SK-N-SH (cell line): ENCODE data around the gene MCAM. TPM values are rescaled to one million over a fixed set of nuclear protein-coding genes. Genes with fewer than 3 reads are reported as not detected.

Experiments used
- CTCF ChIA-PET: fragments of 300-600, 350-600 bp; formaldehyde crosslinking; extraction: SDS; loops from one replicate; lab custom pipeline; 2021; lab: Yijun Ruan, JAX
- POLR2A ChIA-PET: fragments of 350-600 bp; sonication (Branson Sonifier 250); formaldehyde crosslinking; extraction: SDS; loops from one replicate; lab custom pipeline; 2020; ENCODE audit warnings: antibody characterized with exemption, inconsistent platforms; lab: Yijun Ruan, JAX
- DNase-seq: peaks from one replicate; pipeline ENCODE4 v3.0.0; 2012
- H2AFZ ChIP-seq: fragments of 200-600 bp; sonication (generic); 2 replicates; pipeline ENCODE4 v1.8.1; 2016; ENCODE audit warnings: antibody characterized with exemption, mild to moderate bottlenecking, low read depth
- H3F3A ChIP-seq: fragments of 200-600 bp; sonication (generic); replicated peaks from 2 replicates; pipeline ENCODE3; 2016; ENCODE audit warnings: antibody characterized with exemption, mild to moderate bottlenecking; ENCODE audit not compliant: insufficient read depth
- H3K27ac ChIP-seq, 2 experiments: fragments of 200-500 bp in 1 of 2; fragments of 200-600 bp in 1 of 2; sonication (Bioruptor generic) in 1 of 2; sonication (generic), shearing (Covaris generic) in 1 of 2; 2 replicates each; pipeline versions ENCODE4 v1.5.1 to v1.6.1; 2014 to 2016; ENCODE audit warnings: low read depth in 2 of 2, inconsistent platforms in 1 of 2, low read length in 1 of 2, mild to moderate bottlenecking in 1 of 2, mixed read lengths in 1 of 2
- H3K27me3 ChIP-seq: fragments of 200-600 bp; sonication (generic), shearing (Covaris generic); 2 replicates; pipeline ENCODE4 v1.6.1; 2016; ENCODE audit warnings: mixed run types; ENCODE audit not compliant: insufficient read depth
- H3K36me3 ChIP-seq, 2 experiments: fragments of 200-500 bp in 1 of 2; fragments of 200-600 bp in 1 of 2; sonication (Bioruptor generic) in 1 of 2; sonication (generic) in 1 of 2; replicated peaks in 1 of 2; 2 replicates each; pipeline versions ENCODE3 to v1.5.1; 2014 to 2016; ENCODE audit warnings: low read length in 1 of 2, mild to moderate bottlenecking in 1 of 2; ENCODE audit not compliant: insufficient read depth in 2 of 2, control insufficient read depth in 1 of 2
- H3K4me1 ChIP-seq, 2 experiments: fragments of 200-500 bp in 1 of 2; fragments of 200-600 bp in 1 of 2; sonication (Bioruptor generic) in 1 of 2; sonication (generic), shearing (Covaris generic) in 1 of 2; 2 replicates each; pipeline versions ENCODE4 v1.5.1 to v1.6.1; 2014 to 2016; ENCODE audit warnings: low read depth in 1 of 2, low read length in 1 of 2, mixed run types in 1 of 2; ENCODE audit not compliant: insufficient read depth in 2 of 2, control insufficient read depth in 1 of 2
- H3K4me2 ChIP-seq: fragments of 200-600 bp; sonication (generic), shearing (Covaris generic); 2 replicates; pipeline ENCODE4 v1.6.1; 2017; ENCODE audit warnings: mixed run types
- H3K4me3 ChIP-seq, 2 experiments: fragments of 200-500 bp in 1 of 2; fragments of 200-600 bp in 1 of 2; sonication (Bioruptor generic) in 1 of 2; sonication (generic), shearing (Covaris generic) in 1 of 2; 2 replicates each; pipeline versions ENCODE4 v1.5.1 to v1.8.1; 2014 to 2016; ENCODE audit warnings: low read depth in 2 of 2, inconsistent platforms in 1 of 2, low read length in 1 of 2, mild to moderate bottlenecking in 1 of 2, mixed read lengths in 1 of 2, moderate library complexity in 1 of 2
- H3K79me2 ChIP-seq: fragments of 200-600 bp; sonication (generic); 2 replicates; pipeline ENCODE4 v1.8.1; 2017; ENCODE audit warnings: mild to moderate bottlenecking; ENCODE audit not compliant: insufficient read depth
- H3K9ac ChIP-seq: fragments of 200-600 bp; sonication (generic); 2 replicates; pipeline ENCODE4 v1.6.1; 2017; ENCODE audit warnings: mixed run types
- H3K9me2 ChIP-seq: fragments of 200-600 bp; sonication (generic); 2 replicates; pipeline ENCODE4 v1.6.1; 2017; ENCODE audit warnings: mixed run types
- H3K9me3 ChIP-seq: fragments of 200-600 bp; sonication (generic); 2 replicates; pipeline ENCODE4 v1.6.1; 2017; ENCODE audit warnings: mixed run types, mild to moderate bottlenecking, moderate library complexity
- H4K20me1 ChIP-seq: fragments of 200-600 bp; sonication (generic); 2 replicates; pipeline ENCODE4 v1.6.1; 2017; ENCODE audit warnings: mild to moderate bottlenecking, mixed run types; ENCODE audit not compliant: insufficient read depth
- CHD2 ChIP-seq: fragments of 150-350 bp; IDR thresholded peaks from 2 replicates; pipeline ENCODE4 v1.6.1; 2018; ENCODE audit warnings: low read length; ENCODE audit not compliant: partially characterized antibody
- ELF1 ChIP-seq: IDR thresholded peaks from 2 replicates; pipeline ENCODE4 v1.4.0; 2012
- EP300 ChIP-seq, 2 experiments: IDR thresholded peaks; 2 replicates each; pipeline versions ENCODE4 v1.4.0 to v1.6.1; 2012; ENCODE audit warnings: borderline replicate concordance in 1 of 2, low read depth in 1 of 2, low read length in 1 of 2
- EZH2phosphoT487 ChIP-seq: fragments of 200-600 bp; sonication (generic); IDR thresholded peaks from 2 replicates; pipeline ENCODE4 v1.6.1; 2017; ENCODE audit warnings: low read depth, mixed run types, mild to moderate bottlenecking, antibody characterized with exemption, moderate library complexity, borderline replicate concordance
- FOXM1 ChIP-seq: IDR thresholded peaks from 2 replicates; pipeline ENCODE4 v1.4.0; 2012; ENCODE audit warnings: low read depth, mild to moderate bottlenecking
- MEF2A ChIP-seq: IDR thresholded peaks from 2 replicates; pipeline ENCODE4 v1.4.0; 2012; ENCODE audit warnings: low read depth, borderline replicate concordance
- MXI1 ChIP-seq: IDR thresholded peaks from 2 replicates; pipeline ENCODE4 v1.6.1; 2012; ENCODE audit warnings: mild to moderate bottlenecking, low read depth, low read length, improper control_type of control experiment
- NFIC ChIP-seq: IDR thresholded peaks from 2 replicates; pipeline ENCODE4 v1.4.0; 2012; ENCODE audit warnings: borderline replicate concordance
- POLR2AphosphoS5 ChIP-seq: IDR thresholded peaks from 2 replicates; pipeline ENCODE4 v1.6.1; 2012; ENCODE audit warnings: low read depth, low read length
- RAD21 ChIP-seq: IDR thresholded peaks from 2 replicates; pipeline ENCODE4 v1.6.1; 2012; ENCODE audit warnings: mild to moderate bottlenecking, low read length
- SMC3 ChIP-seq: IDR thresholded peaks from 2 replicates; pipeline ENCODE4 v1.6.1; 2012; ENCODE audit warnings: low read depth, low read length, improper control_type of control experiment
- TCF12 ChIP-seq: IDR thresholded peaks from 2 replicates; pipeline ENCODE4 v1.4.0; 2012
- YY1 ChIP-seq: IDR thresholded peaks from 2 replicates; pipeline ENCODE4 v1.4.0; 2012; ENCODE audit warnings: low read depth, mild to moderate bottlenecking
- WGBS: methylation state at CpG from one replicate; pipeline ENCODE4 v1.1.6; 2017; ENCODE audit warnings: low lambda C conversion rate; 5-methylcytosine and 5-hydroxymethylcytosine counted together
- polyA plus RNA-seq, 3 experiments: library from polyadenylated mRNA; depleted of rRNA; stranded (reverse); fragments of >200 nt; gene quantifications; 2 replicates each; pipeline ENCODE4 v1.2.3, GENCODE V29; 2012
- TF ChIP-seq, protein P1 (sequence below): fragments of 200-600 bp; sonication (generic); IDR thresholded peaks from 2 replicates; pipeline ENCODE4 v1.6.1; 2017; ENCODE audit warnings: antibody characterized with exemption, mild to moderate bottlenecking, moderate library complexity
- TF ChIP-seq, protein P2 (sequence below): IDR thresholded peaks from 2 replicates; pipeline ENCODE4 v1.6.1; 2012; ENCODE audit warnings: mild to moderate bottlenecking, low read depth, low read length, moderate library complexity

Gene MCAM
- polyA plus RNA-seq, 1 of the 3 experiments (the other 2 are of a cell fraction): 22.8 TPM

DNA sequence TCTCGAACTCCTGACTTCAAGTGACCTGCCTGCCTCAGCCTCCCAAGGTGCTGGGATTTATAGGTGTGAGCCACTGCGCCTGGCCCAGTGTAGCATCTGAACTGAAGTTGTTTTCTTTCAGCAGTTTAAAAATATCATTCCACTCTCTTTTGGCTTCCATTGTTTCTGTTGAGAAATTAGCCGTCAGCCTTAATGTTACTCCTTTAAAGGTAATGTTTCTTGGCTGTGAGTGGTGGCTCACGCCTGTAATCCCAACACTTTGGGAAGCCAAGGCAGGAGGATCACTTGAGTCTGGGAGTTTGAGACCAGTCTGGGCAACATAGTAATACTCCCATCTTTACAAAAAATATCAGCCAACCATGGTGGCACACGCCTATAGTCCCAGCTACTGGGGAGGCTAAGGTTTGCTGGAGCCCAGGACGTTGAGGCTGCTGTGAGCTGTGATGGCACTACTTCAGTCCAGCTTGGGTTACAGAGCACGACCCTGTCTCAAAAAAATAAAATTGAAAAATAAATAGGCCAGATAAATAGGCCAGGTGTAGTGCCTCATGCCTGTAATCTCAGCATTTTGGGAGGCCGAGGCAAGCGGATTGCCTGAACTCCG, 25.9 kb downstream of the MCAM start:
- Histone ChIP-seq H2AFZ (no peak overlapping the region), H3K9me3 (peaks cover 6% of the 10 kb centered on the region; the same call in 1 of the 2 replicates), H3K27me3 (no peaks in the 10 kb centered on the region), H3K4me2 (no peak overlapping the region), H4K20me1 (no peaks in the 10 kb centered on the region), H3K4me3 (no peak overlapping the region), H3F3A (peaks cover 4% of the 10 kb centered on the region), H3K79me2 (no peaks in the 10 kb centered on the region; the same call in none of the 2 replicates), H3K9ac (no peak overlapping the region), H3K9me2 (no peaks in the 10 kb centered on the region), H3K27ac (no peak overlapping the region), H3K4me1 (no peaks in the 10 kb centered on the region), H3K36me3 (peaks cover 30 to 64% of the 10 kb centered on the region in 2 experiments)
- ChIA-PET POLR2A (no interaction called here), CTCF (interaction anchor here (1.2 kb wide), 1 partner anchor 33 kb away, joined by 3 read pairs; no protein-coding TSS in a partner anchor)
- TF ChIP-seq ELF1 (no peak), NFIC (no peak), EZH2phosphoT487 (no peak), SMC3 (no peak)
- TF ChIP-seq, protein P1, sequence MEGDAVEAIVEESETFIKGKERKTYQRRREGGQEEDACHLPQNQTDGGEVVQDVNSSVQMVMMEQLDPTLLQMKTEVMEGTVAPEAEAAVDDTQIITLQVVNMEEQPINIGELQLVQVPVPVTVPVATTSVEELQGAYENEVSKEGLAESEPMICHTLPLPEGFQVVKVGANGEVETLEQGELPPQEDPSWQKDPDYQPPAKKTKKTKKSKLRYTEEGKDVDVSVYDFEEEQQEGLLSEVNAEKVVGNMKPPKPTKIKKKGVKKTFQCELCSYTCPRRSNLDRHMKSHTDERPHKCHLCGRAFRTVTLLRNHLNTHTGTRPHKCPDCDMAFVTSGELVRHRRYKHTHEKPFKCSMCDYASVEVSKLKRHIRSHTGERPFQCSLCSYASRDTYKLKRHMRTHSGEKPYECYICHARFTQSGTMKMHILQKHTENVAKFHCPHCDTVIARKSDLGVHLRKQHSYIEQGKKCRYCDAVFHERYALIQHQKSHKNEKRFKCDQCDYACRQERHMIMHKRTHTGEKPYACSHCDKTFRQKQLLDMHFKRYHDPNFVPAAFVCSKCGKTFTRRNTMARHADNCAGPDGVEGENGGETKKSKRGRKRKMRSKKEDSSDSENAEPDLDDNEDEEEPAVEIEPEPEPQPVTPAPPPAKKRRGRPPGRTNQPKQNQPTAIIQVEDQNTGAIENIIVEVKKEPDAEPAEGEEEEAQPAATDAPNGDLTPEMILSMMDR: no peak
- DNase-seq: no peak
- 96% methylated on average over 10 of the region's 10 CpGs for WGBS

DNA sequence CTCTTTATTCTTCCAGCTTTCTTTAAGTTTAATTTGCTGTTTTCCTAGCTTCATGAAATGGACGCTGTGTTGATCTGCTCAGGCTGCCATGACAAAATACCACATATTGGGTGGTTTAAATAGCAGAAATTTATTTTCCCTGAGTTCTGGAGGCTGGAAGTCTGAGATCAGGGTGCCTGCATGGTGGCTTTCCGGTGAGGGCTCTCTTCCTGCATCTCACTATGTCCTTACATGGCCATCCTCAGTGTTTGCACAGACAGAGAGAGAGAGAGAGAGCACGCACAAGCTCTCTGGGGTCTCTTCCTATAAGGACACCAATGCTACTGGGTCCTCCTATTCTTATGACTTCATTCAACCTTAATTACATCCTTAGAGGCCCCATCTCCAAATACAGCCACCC, 28.7 kb downstream of the MCAM start:
- POLR2A ChIA-PET: no interaction called here
- no peaks in the 10 kb centered on the region for H3K4me1 ChIP-seq
- WGBS: 100% methylated on average over 3 of the region's 3 CpGs
- peaks cover 36 to 66% of the 10 kb centered on the region in 2 experiments for H3K36me3 ChIP-seq
- no peaks in the 10 kb centered on the region for H4K20me1 ChIP-seq
- peaks cover 6% of the 10 kb centered on the region; the same call in 1 of the 2 replicates for H3K9me3 ChIP-seq
- no peaks in the 10 kb centered on the region for H3K79me2 ChIP-seq
- H3K4me3 ChIP-seq: no peak overlapping the region
- no peak for DNase-seq
- CTCF ChIA-PET: no interaction called here
- H3K27me3 ChIP-seq: no peaks in the 10 kb centered on the region
- no peak overlapping the region for H3K4me2 ChIP-seq
- no peak overlapping the region for H2AFZ ChIP-seq
- no peaks in the 10 kb centered on the region for H3K9me2 ChIP-seq
- no peak overlapping the region for H3K27ac ChIP-seq
- H3F3A ChIP-seq: peaks cover 17% of the 10 kb centered on the region
- H3K9ac ChIP-seq: no peak overlapping the region
- TF ChIP-seq NFIC (no peak), CHD2 (no peak), RAD21 (no peak), YY1 (no peak), FOXM1 (no peak), MEF2A (no peak), MXI1 (no peak), POLR2AphosphoS5 (no peak), EP300 (IDR thresholded peaks at IDR 0.05; ENCODE audit: borderline replicate concordance in 1 of 2, low read depth in 1 of 2, low read length in 1 of 2) (no peak), TCF12 (no peak), ELF1 (no peak)
- TF ChIP-seq, protein P2, sequence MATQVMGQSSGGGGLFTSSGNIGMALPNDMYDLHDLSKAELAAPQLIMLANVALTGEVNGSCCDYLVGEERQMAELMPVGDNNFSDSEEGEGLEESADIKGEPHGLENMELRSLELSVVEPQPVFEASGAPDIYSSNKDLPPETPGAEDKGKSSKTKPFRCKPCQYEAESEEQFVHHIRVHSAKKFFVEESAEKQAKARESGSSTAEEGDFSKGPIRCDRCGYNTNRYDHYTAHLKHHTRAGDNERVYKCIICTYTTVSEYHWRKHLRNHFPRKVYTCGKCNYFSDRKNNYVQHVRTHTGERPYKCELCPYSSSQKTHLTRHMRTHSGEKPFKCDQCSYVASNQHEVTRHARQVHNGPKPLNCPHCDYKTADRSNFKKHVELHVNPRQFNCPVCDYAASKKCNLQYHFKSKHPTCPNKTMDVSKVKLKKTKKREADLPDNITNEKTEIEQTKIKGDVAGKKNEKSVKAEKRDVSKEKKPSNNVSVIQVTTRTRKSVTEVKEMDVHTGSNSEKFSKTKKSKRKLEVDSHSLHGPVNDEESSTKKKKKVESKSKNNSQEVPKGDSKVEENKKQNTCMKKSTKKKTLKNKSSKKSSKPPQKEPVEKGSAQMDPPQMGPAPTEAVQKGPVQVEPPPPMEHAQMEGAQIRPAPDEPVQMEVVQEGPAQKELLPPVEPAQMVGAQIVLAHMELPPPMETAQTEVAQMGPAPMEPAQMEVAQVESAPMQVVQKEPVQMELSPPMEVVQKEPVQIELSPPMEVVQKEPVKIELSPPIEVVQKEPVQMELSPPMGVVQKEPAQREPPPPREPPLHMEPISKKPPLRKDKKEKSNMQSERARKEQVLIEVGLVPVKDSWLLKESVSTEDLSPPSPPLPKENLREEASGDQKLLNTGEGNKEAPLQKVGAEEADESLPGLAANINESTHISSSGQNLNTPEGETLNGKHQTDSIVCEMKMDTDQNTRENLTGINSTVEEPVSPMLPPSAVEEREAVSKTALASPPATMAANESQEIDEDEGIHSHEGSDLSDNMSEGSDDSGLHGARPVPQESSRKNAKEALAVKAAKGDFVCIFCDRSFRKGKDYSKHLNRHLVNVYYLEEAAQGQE: no peak
